T1000 (cell line): ENCODE results near the gene CNNM3.
"Not testable (repeated sequence)": the region's sequence is repeated elsewhere in the genome, so short reads cannot be mapped to it uniquely, and the experiment has no call there.

Experiments
- DNase-seq: peaks from one replicate; lab custom pipeline; 2025; ENCODE audit warnings: mixed read lengths; lab: John Stamatoyannopoulos, UW

The CNNM3 gene

GRCh38 chr2:96839875-96840850, 24.1 kb downstream of the CNNM3 start:
- DNase-seq: no peak

DNA sequence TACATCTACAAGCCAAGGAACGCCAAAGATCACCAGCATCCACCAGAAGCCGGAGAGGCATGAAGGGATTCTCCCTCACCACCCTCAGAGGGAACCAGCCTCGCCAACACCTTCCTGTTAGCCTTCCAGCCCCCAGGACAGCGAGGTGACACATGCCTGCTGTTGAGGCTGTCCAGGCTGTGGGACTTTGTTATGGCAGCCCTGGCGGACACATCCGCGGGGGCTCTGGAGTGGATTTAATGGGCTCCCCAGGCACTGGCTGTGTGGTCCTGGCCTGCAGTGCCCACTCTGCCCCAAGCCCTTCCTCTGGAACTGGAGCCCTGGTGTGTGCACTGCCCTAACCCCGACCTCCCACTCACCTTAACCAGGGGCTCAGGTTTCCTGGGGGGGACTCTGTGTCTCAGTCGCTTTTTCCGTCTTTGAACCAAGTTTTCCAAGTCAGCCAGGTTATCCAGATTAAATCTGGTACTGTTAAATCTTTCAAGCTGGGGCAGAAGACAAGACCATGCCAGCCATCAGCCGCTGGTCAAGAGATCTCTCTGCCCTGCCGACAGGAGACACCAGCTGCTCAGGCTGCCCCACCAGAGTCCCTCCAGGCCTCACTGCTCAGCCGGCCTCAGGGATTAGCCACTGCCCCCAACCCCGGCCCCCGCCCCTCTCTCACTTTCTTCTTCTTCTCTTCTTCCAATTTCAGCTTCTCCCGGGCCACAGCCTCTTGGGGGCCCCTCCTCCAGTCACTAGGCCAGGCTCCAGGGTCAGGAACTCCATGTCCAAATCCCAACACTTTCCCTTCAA, 25.8 kb downstream of the CNNM3 start:
- DNase-seq: no peak

DNA sequence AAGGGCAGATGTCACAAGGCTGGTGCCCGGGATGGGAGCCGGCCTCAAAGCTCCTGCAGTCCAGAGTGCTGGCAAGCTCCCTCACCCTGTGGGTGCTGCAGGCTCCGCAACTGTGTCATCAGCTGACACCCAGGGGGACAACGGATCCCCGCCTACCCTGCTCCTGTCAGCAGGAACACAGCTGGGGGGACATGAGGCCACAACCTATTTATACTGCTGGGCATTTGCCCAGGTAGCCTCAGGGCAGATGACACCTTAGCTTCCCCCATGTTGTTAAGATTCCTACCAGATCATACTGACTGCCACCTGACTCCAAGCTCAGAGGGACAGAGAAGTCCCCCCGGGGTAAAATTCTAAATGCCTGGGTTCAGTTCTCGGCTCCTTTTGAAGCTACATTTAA, 26.5 kb downstream of the CNNM3 start:
- no peak for DNase-seq

GRCh38 chr2:96843538-96844268, 27.6 kb downstream of the CNNM3 start, which contains the start of gene ANKRD23:
TSS of gene ANKRD23 (minus strand) at chr2:96844021. CDS start at chr2:96843992, 29 bp downstream.
- no peak for DNase-seq

DNA sequence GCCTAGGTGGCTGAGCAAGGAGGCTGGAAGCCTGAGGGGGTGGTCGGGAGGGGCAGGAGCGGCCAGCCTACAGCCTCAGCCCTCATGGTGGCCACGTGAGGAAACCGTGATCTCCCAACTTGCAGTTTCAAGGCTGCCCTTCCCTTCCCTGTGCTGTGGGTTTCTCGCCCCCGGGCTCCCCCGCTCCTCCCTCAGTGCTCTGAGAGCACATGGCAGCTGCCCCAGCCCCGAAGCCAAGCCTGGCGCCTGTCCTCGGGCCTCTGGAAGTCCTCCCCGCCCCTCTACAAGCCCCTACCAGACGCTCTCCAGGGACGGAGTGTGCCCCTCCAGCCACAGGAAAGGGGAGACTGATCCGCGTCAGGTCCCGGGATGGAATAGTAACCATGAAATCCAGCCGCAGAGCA, 28.3 kb downstream of the CNNM3 start:
- no peak for DNase-seq

DNA sequence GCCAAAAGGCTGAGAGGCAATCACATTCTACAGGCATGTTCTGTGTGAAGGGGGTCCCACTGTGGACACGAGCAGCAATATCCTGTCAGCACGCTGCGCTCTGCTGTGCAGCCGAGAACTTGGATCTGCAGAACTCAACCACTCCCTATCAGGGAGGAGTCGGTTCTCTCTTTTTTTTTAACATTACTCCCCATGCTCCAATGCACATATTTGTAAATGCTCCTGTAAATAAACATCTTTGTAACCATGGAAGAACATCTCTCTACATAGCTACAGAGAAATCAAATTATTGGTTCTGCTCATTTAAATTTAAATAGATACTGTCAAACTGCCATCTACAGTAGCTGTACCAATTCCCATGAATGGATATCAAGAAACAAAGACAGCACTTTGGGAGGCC, 30.8 kb downstream of the CNNM3 start:
- no peak for DNase-seq

DNA sequence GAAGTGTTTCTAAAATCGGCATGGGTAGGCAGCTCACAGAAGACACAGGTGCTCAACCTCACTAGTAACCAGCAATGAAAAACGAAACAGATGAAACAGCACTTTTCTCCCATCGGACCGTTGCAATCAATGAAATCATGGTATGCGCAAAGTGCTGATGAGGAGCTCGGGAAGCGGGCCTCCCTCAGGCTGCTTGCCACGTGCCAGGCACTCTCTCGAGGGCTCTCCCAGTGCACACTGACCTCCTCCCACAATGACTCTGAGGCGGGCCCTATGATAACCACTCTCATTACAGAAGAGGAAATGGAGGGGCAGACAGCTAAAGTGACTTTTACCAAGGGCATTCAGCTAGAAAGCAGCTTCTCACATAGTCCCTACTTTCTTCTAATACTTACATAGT, 31.5 kb downstream of the CNNM3 start:
- DNase-seq: no peak

- no peak for DNase-seq
Observed at GRCh38 chr2:96848264-96848663, 32.2 kb downstream of the CNNM3 start.

DNA sequence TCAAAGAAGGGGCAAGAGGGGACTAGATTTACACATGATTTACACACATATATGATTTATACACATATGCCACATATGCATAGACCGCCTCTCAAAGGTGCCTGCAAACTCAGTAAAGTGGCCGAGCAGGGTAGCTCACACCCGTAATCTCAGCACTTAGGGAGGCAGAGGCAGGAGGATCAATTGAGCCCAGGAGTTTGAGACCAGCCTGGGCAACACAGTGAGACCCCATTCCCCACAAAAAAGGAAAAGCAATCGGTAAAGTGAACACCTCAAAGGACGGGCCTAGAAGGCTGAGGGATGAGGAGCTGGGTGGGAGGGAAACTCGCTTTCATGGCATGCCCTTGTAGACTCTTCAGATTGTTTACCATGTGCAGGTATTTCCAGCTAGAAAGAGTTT, 36.6 kb downstream of the CNNM3 start:
- DNase-seq: no peak

- DNase-seq: no peak
Observed at GRCh38 chr2:96853321-96853720, 37.3 kb downstream of the CNNM3 start.

DNA sequence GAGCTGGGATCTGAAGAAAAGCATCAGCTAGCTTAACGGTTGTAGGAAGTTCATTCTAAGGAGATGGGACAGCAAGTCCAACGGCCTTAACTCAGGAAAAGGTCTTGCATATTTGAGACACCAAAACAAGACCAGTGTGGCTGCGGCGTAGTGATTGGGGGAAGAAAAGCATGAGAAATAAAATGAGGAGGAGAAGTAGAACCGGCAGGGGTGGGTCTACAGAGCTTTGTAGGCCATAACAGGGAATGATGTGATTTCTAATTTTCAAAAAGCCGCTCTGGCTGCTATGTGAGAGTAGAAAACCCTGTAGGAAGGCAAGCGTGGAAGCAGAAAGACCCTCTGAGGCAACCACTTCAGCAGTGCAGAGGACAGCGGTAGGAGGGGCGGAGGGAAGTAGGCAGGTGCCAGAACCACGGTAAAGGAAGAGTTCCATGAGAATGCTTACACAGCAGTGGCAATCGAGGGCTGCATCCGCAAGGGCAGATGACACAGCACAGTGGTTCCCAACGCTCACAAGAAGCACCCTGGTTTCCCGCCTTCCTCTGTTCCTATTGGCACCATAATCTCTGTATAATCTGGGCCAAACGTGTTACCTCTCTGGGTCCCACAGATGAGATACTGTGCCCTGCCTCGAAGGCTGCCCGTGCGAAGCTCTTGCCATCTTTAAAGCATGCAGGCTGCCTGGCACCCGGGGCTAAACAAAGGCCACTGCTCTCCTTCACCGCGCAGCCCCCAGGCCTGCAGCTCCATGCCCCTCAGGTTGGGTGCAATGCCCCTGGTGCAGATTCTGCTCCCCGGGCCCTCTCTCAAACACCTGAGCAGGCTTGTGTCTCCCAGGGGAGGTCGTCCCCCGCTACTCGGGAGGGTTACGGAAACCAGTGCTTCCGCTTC, 41.0 kb downstream of the CNNM3 start:
- DNase-seq: no peak

- DNase-seq: peak; percentile 96
Observed at GRCh38 chr2:96857667-96858372, 41.8 kb downstream of the CNNM3 start, which contains the start of gene ANKRD39. TSS of gene ANKRD39 (minus strand) at chr2:96858016. CDS start at chr2:96857987, 29 bp downstream.

GRCh38 chr2:96859099-96859649, 43.1 kb downstream of the CNNM3 start:
- no peak for DNase-seq

GRCh38 chr2:96859681-96860064, 43.6 kb downstream of the CNNM3 start:
- no peak for DNase-seq

- no peak for DNase-seq
Observed at GRCh38 chr2:96860065-96861029, 44.3 kb downstream of the CNNM3 start.

DNA sequence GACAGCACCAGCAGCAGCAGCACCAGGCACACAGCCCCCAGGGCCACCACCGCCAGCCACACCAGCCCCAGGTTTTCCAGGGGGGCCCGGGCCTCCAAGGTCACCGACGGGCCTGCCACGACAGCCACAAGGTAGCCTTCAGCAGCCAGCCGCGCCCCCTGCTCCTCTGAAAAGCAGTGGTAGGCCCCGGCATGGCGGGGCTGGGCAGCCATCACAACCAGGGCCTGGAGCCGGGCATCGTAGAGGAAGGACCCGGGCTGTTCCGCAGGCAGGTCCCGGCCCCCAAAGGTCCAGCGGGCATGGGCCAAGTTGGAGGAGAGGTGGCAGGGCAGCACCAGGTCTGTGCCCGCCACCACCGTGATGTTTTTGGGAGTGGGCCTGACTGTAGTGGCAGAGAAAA, 45.0 kb downstream of the CNNM3 start:
- no peak for DNase-seq

- not testable (repeated sequence) for DNase-seq
Observed at GRCh38 chr2:96863056-96863455, 47.0 kb downstream of the CNNM3 start.

GRCh38 chr2:96863575-96864342, 47.7 kb downstream of the CNNM3 start:
- no peak for DNase-seq
